ENCODE data around the gene OSBPL5. TPM values are rescaled to one million over a fixed set of nuclear protein-coding genes. Genes with fewer than 3 reads are reported as not detected.

Gene OSBPL5
- total RNA-seq, 2 donors from 2014 or later, result 35.0 to 50.7 TPM

- H3K36me3 ChIP-seq, result no peaks in the 10 kb centered on the region
- DNase-seq (ENCODE audit: low spot score), result no peak
- peaks cover 14% of the 10 kb centered on the region for H3K4me1 ChIP-seq (replicated peaks)
- H3K27me3 ChIP-seq (replicated peaks; ENCODE audit: insufficient read depth), result no peaks in the 10 kb centered on the region
- no peaks in the 10 kb centered on the region for H3K9me3 ChIP-seq
- peak overlapping the region; percentile 77 for H3K27ac ChIP-seq
- WGBS, result 64% methylated on average over 21 of the region's 21 CpGs
- H3K4me3 ChIP-seq, result no peak overlapping the region
- no peak for TF ChIP-seq POLR2AphosphoS5 (IDR thresholded peaks at IDR 0.05)
- no peak for TF ChIP-seq POLR2A (IDR thresholded peaks at IDR 0.05)
- no peak for TF ChIP-seq CTCF (IDR thresholded peaks at IDR 0.05)
- intact Hi-C loops (cut with DNase I), result no loop called here
Measured at GRCh38 chr11:3162410-3163240, 2.5 kb downstream of the OSBPL5 start.

- H3K4me3 ChIP-seq, result no peak overlapping the region
- intact Hi-C loops (cut with DNase I), result loop anchor here (2.0 kb wide), 1 partner anchor 37 kb away; no protein-coding TSS in a partner anchor
- no peaks in the 10 kb centered on the region for H3K36me3 ChIP-seq
- peak overlapping the region; percentile 77 for H3K27ac ChIP-seq
- H3K4me1 ChIP-seq (replicated peaks), result peaks cover 19% of the 10 kb centered on the region
- WGBS, result 81% methylated on average over 6 of the region's 7 CpGs
- H3K27me3 ChIP-seq (replicated peaks; ENCODE audit: insufficient read depth), result no peaks in the 10 kb centered on the region
- TF ChIP-seq POLR2AphosphoS5 (IDR thresholded peaks at IDR 0.05) (no peak), POLR2A (IDR thresholded peaks at IDR 0.05) (no peak), CTCF (IDR thresholded peaks at IDR 0.05) (no peak)
- no peaks in the 10 kb centered on the region for H3K9me3 ChIP-seq
- DNase-seq (ENCODE audit: low spot score), result no peak
Measured at GRCh38 chr11:3161720-3162409, 3.2 kb downstream of the OSBPL5 start.

GRCh38 chr11:3161309-3161708, 3.8 kb downstream of the OSBPL5 start:
- Histone ChIP-seq H3K36me3 (no peaks in the 10 kb centered on the region), H3K4me3 (no peak overlapping the region), H3K9me3 (no peaks in the 10 kb centered on the region), H3K4me1 (replicated peaks) (peaks cover 19% of the 10 kb centered on the region), H3K27ac (peak overlapping the region; percentile 62 to 66), H3K27me3 (replicated peaks; ENCODE audit: insufficient read depth) (no peaks in the 10 kb centered on the region)
- intact Hi-C loops (cut with DNase I), result loop anchor here (2.0 kb wide), 1 partner anchor 37 kb away; no protein-coding TSS in a partner anchor
- 87% methylated on average over 13 of the region's 14 CpGs for WGBS
- TF ChIP-seq POLR2A (IDR thresholded peaks at IDR 0.05), result no peak
- TF ChIP-seq CTCF (IDR thresholded peaks at IDR 0.05), result no peak
- TF ChIP-seq POLR2AphosphoS5 (IDR thresholded peaks at IDR 0.05), result no peak
- DNase-seq (ENCODE audit: low spot score), result no peak

GRCh38 chr11:3160252-3161031, 4.7 kb downstream of the OSBPL5 start:
- Histone ChIP-seq H3K9me3 (no peaks in the 10 kb centered on the region), H3K36me3 (no peaks in the 10 kb centered on the region), H3K27me3 (replicated peaks; ENCODE audit: insufficient read depth) (no peaks in the 10 kb centered on the region), H3K4me3 (peak overlapping the region; percentile 29), H3K27ac (peak overlapping the region; percentile 62 to 66), H3K4me1 (replicated peaks) (peaks cover 19% of the 10 kb centered on the region)
- peak; percentile 74 for DNase-seq (ENCODE audit: low spot score)
- WGBS, result 10% methylated on average over 47 of the region's 48 CpGs
- no peak for TF ChIP-seq CTCF (IDR thresholded peaks at IDR 0.05)
- TF ChIP-seq POLR2AphosphoS5 (IDR thresholded peaks at IDR 0.05), result peak; percentile 47
- TF ChIP-seq POLR2A (IDR thresholded peaks at IDR 0.05), result peak; percentile 6
- intact Hi-C loops (cut with DNase I), result loop anchor here (2.0 kb wide), 1 partner anchor 36 kb away; no protein-coding TSS in a partner anchor
